ENCODE data around the gene DBH.

DNA sequence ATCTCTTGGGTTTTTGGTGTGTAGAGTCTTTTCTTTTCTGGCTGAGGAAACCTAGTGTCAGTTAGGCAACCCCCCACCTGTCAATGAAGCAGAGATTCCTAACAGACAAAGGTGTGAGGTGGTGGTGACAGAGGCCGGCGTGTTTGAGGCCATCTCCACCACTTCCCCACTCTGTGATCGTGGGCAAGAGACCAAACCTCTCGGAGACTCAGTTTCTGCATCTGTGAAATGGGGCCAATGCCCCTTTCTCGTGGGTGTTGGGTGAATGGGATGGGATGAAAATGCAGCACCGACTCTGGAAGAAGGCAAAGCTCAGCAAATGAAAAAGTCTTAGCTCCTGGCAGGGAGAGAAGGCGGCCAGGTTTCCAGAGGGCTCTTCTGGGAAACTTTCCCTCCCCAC, 27.8 kb upstream of the DBH start:
- TF ChIP-seq, protein P1, sequence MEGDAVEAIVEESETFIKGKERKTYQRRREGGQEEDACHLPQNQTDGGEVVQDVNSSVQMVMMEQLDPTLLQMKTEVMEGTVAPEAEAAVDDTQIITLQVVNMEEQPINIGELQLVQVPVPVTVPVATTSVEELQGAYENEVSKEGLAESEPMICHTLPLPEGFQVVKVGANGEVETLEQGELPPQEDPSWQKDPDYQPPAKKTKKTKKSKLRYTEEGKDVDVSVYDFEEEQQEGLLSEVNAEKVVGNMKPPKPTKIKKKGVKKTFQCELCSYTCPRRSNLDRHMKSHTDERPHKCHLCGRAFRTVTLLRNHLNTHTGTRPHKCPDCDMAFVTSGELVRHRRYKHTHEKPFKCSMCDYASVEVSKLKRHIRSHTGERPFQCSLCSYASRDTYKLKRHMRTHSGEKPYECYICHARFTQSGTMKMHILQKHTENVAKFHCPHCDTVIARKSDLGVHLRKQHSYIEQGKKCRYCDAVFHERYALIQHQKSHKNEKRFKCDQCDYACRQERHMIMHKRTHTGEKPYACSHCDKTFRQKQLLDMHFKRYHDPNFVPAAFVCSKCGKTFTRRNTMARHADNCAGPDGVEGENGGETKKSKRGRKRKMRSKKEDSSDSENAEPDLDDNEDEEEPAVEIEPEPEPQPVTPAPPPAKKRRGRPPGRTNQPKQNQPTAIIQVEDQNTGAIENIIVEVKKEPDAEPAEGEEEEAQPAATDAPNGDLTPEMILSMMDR (IDR thresholded peaks at IDR 0.05), result no peak
- no peak for TF ChIP-seq POLR2A (IDR thresholded peaks at IDR 0.05)
